ENCODE results near the gene NDE1.

The NDE1 gene

DNA sequence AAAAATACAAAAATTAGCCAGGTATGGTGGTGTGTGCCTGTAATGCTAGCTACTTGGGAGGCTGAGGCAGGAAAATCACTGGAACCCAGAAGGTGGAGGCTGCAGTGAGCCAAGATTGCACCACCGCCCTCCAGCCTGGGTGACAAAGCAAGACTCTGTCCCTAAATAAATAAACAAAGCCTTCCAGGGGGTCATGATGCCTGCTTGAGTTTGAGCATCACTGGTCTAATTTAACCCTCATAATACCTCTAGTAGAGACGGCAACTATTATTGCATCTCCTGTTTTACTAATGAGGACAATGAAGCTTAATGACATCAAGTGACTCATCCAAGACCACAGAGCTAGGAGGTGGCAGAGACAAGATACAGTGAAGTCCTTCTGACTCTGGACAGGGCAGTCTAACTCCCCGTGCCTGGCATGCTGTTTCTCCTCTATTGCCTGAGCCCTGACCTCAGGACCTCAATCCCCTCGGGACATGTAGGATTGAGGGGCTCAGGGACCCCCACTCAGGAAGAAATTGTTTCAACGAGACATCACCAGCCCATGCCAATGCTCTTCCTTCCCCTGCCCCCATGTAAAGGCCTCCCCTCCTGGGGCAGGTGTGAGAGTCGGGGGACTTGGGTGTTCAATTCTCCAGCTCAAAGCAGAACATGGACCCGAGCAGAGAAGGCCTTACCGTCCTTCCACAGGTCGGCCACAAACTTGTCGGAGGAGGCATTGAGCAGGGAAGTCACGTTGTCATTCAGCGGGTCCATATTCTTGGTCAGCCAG, 102.9 kb downstream of the NDE1 start:
- H3K4me1 Mint-ChIP-seq, result no peaks in the 10 kb centered on the region
- H3K27me3 Mint-ChIP-seq (ENCODE audit: low read depth, poor library complexity), result peaks cover 7% of the 10 kb centered on the region
- no peaks in the 10 kb centered on the region for H3K9me3 Mint-ChIP-seq
- no peak for TF ChIP-seq CTCF (IDR thresholded peaks at IDR 0.05)
- no peak overlapping the region for H3K27ac Mint-ChIP-seq
- no peak overlapping the region for H3K4me3 Mint-ChIP-seq
- DNase-seq, result no peak
- no peaks in the 10 kb centered on the region for H3K36me3 Mint-ChIP-seq (ENCODE audit: low read depth)

GRCh38 chr16:15754821-15755534, 104.9 kb downstream of the NDE1 start:
- Mint-ChIP-seq H3K27me3 (ENCODE audit: low read depth, poor library complexity) (peaks cover 11% of the 10 kb centered on the region), H3K36me3 (ENCODE audit: low read depth) (no peaks in the 10 kb centered on the region), H3K4me3 (no peak overlapping the region), H3K9me3 (no peaks in the 10 kb centered on the region), H3K4me1 (no peaks in the 10 kb centered on the region), H3K27ac (no peak overlapping the region)
- DNase-seq, result no peak
- TF ChIP-seq CTCF (IDR thresholded peaks at IDR 0.05), result no peak

DNA sequence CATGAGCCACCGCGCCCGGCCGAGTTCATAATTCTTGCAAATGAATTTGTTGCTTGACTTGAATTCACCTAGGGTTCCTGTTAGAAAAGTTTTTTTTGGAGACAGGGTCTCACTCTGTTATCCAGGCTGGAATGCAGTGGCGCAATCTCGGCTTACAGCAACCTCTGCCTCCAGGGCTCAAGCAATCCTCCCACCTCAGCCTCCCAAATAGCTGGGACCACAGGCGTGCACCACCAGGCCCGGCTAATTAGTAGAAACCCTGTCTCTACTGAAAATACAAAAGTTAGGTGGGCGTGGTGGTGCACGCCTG, 107.0 kb downstream of the NDE1 start:
- no peak overlapping the region for H3K27ac Mint-ChIP-seq
- H3K27me3 Mint-ChIP-seq (ENCODE audit: low read depth, poor library complexity), result peaks cover 15% of the 10 kb centered on the region
- peak overlapping the region; percentile 15 for H3K4me3 Mint-ChIP-seq
- no peaks in the 10 kb centered on the region for H3K4me1 Mint-ChIP-seq
- no peak for TF ChIP-seq CTCF (IDR thresholded peaks at IDR 0.05)
- no peak for DNase-seq
- no peaks in the 10 kb centered on the region for H3K36me3 Mint-ChIP-seq (ENCODE audit: low read depth)
- H3K9me3 Mint-ChIP-seq, result no peaks in the 10 kb centered on the region

DNA sequence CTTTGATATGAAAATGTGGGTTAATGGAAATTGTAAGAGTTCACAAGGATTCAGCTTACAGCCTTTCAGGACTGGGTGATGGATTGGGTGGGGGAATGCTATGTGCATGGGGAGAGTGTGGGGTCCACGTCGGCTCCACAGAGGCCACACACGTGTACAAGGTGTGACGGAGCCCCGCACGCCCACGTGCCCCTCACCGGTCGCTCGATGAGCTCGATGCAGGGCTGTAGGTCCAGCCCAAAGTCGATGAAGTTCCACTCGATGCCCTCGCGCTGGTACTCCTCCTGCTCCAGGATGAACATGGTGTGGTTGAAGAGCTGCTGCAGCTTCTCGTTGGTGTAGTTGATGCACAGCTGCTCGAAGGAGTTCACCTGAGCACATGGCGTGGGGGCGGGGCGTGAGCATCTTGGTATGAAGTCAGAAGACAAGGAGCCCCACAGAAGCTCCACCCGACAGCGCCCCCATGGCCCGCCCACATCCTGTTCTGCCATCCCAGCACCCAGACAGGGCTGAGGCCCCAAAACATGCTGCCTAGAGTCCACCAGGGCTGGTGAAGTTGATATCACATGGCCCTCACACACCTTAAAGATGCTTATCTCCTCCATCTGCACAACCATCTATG, 107.7 kb downstream of the NDE1 start:
- Mint-ChIP-seq H3K27ac (no peak overlapping the region), H3K36me3 (ENCODE audit: low read depth) (no peaks in the 10 kb centered on the region), H3K9me3 (no peaks in the 10 kb centered on the region), H3K4me1 (peaks cover 5% of the 10 kb centered on the region), H3K4me3 (no peak overlapping the region), H3K27me3 (ENCODE audit: low read depth, poor library complexity) (peaks cover 19% of the 10 kb centered on the region)
- DNase-seq, result no peak
- TF ChIP-seq CTCF (IDR thresholded peaks at IDR 0.05), result no peak

DNA sequence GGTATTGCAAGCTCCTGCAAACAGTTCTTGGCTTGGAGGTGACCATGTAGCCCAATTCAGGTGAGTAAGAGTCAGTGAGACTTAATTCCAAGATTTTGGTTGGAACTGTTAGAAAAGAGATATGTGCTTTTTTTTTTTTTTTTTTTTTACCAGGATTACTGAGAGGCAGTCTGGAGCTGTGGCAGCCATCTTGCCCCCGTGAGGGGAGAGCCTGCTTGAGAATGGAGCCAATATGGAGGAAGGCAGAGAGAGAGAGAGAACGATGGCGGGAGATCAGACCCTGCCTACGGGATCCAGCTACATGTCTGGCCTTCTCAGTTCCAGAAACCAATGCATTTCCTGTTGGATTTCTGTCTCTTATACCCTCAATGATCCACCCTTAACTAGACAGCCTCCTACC, 109.0 kb downstream of the NDE1 start:
- Mint-ChIP-seq H3K27me3 (ENCODE audit: low read depth, poor library complexity) (peaks cover 19% of the 10 kb centered on the region), H3K4me3 (no peak overlapping the region), H3K36me3 (ENCODE audit: low read depth) (no peaks in the 10 kb centered on the region), H3K27ac (no peak overlapping the region), H3K9me3 (no peaks in the 10 kb centered on the region), H3K4me1 (peaks cover 5% of the 10 kb centered on the region)
- no peak for DNase-seq
- TF ChIP-seq CTCF (IDR thresholded peaks at IDR 0.05), result no peak
